B cell (primary cell): Measurements from ENCODE around the gene TMTC4. TPM values are rescaled to one million over a fixed set of nuclear protein-coding genes. Genes with fewer than 3 reads are reported as not detected.

ENCODE experiments used
- ATAC-seq: fragments of 200-7000 bp; cut with Tn5 transposase; one replicate; pipeline ENCODE4 v1.10.0; 2021; ENCODE audit warnings: low read depth, mild to moderate bottlenecking, moderate number of reproducible peaks, moderate library complexity
- CTCF ChIA-PET: fragments of 350-600 bp; sonication (Branson Sonifier 250); formaldehyde crosslinking; loops from one replicate; lab custom pipeline; 2021; ENCODE audit warnings: antibody characterized with exemption, inconsistent platforms; lab: Charles Lee
- POLR2A ChIA-PET: fragments of 350-600 bp; sonication (Branson Sonifier 250); formaldehyde crosslinking; loops from one replicate; lab custom pipeline; 2021; ENCODE audit warnings: antibody characterized with exemption; lab: Charles Lee
- DNase-seq: peaks from one replicate; pipeline ENCODE4 v3.0.0; 2013
- H2AFZ ChIP-seq: 2 replicates; pipeline ENCODE4 v1.6.1; 2012; ENCODE audit warnings: mild to moderate bottlenecking, low read depth, low read length; ENCODE audit not compliant: insufficient read depth, poor library complexity, severe bottlenecking
- H3K27ac ChIP-seq, 2 donors: 1 replicate in 1 of 2; 2 replicates in 1 of 2; pipeline ENCODE4 v1.5.1; 2012 to 2013; ENCODE audit warnings: low read length in 2 of 2, mild to moderate bottlenecking in 2 of 2, moderate library complexity in 1 of 2
- H3K27me3 ChIP-seq, 4 experiments: fragments of 200-600 bp in 1 of 4; sonication (generic) in 1 of 4; replicated peaks in 1 of 4; 1 replicate in 2 of 4; 2 replicates in 2 of 4; pipeline versions ENCODE4 v1.6.1 to v1.7.0; 2013 to 2016; ENCODE audit warnings: low read length in 3 of 4, mild to moderate bottlenecking in 2 of 4, mixed read lengths in 1 of 4, moderate library complexity in 1 of 4; ENCODE audit not compliant: insufficient read depth in 4 of 4, control insufficient read depth in 3 of 4; ENCODE audit errors: control extremely low read depth in 1 of 4
- H3K36me3 ChIP-seq, 2 experiments: replicated peaks in 1 of 2; 1 replicate in 1 of 2; 2 replicates in 1 of 2; pipeline versions ENCODE4 v1.6.1 to v1.7.1; 2013; ENCODE audit warnings: low read length in 1 of 2; ENCODE audit not compliant: insufficient read depth in 2 of 2, control insufficient read depth in 1 of 2; ENCODE audit errors: control extremely low read depth in 1 of 2, extremely low read depth in 1 of 2
- H3K4me1 ChIP-seq, 2 donors: fragments of 200-600 bp in 1 of 2; sonication (generic) in 1 of 2; 1 replicate in 1 of 2; 2 replicates in 1 of 2; pipeline versions ENCODE4 v1.5.1 to v1.6.1; 2013 to 2017; ENCODE audit warnings: low read length in 2 of 2; ENCODE audit not compliant: control insufficient read depth in 2 of 2, insufficient read depth in 2 of 2
- H3K4me2 ChIP-seq: replicated peaks from 2 replicates; pipeline ENCODE3; 2012; ENCODE audit warnings: mild to moderate bottlenecking, low read depth, low read length; ENCODE audit not compliant: poor library complexity, severe bottlenecking
- H3K4me3 ChIP-seq, 5 experiments: fragments of 200-600 bp in 1 of 5; sonication (generic) in 1 of 5; 1 replicate in 3 of 5; 2 replicates in 2 of 5; pipeline versions ENCODE4 v1.5.1 to v1.7.0; 2011 to 2016; ENCODE audit warnings: low read length in 4 of 5, mild to moderate bottlenecking in 4 of 5, low read depth in 2 of 5, control low read depth in 1 of 5, moderate library complexity in 1 of 5; ENCODE audit not compliant: insufficient read depth in 1 of 5; ENCODE audit errors: control extremely low read depth in 1 of 5, extremely low read depth in 1 of 5
- H3K79me2 ChIP-seq: fragments of 200-600 bp; sonication (generic); one replicate; pipeline ENCODE4 v1.6.0; 2016; ENCODE audit warnings: low read length; ENCODE audit not compliant: control insufficient read depth, insufficient read depth
- H3K9ac ChIP-seq: fragments of 200-600 bp; sonication (generic); 2 replicates; pipeline ENCODE4 v1.6.1; 2017; ENCODE audit warnings: mild to moderate bottlenecking, low read length, moderate library complexity
- H3K9me3 ChIP-seq, 3 donors: one replicate each; pipeline versions ENCODE4 v1.6.1 to v1.7.1; 2013; ENCODE audit warnings: low read length in 2 of 3; ENCODE audit not compliant: control insufficient read depth in 2 of 3, insufficient read depth in 1 of 3; ENCODE audit errors: control extremely low read depth in 1 of 3
- H4K20me1 ChIP-seq: 2 replicates; pipeline ENCODE4 v1.6.0; 2012; ENCODE audit warnings: mild to moderate bottlenecking, low read length; ENCODE audit not compliant: insufficient read depth, control insufficient read depth, poor library complexity, severe bottlenecking
- H3K27ac Mint-ChIP-seq: one replicate; pipeline ENCODE4 v1.8.0; 2021; ENCODE audit warnings: mixed read lengths
- H3K27me3 Mint-ChIP-seq: one replicate; pipeline ENCODE4 v1.8.0; 2021; ENCODE audit warnings: mixed read lengths
- H3K4me1 Mint-ChIP-seq: one replicate; pipeline ENCODE4 v1.8.0; 2021; ENCODE audit warnings: mixed read lengths
- H3K4me3 Mint-ChIP-seq: one replicate; pipeline ENCODE4 v1.8.0; 2021; ENCODE audit warnings: mixed read lengths
- H3K9me3 Mint-ChIP-seq: one replicate; pipeline ENCODE4 v1.8.0; 2022; ENCODE audit warnings: mixed read lengths; ENCODE audit not compliant: insufficient read depth
- EZH2 ChIP-seq: IDR thresholded peaks from 2 replicates; pipeline ENCODE4 v1.6.1; 2012; ENCODE audit warnings: borderline replicate concordance, low read depth, mild to moderate bottlenecking, moderate library complexity, low read length; ENCODE audit not compliant: insufficient read depth, poor library complexity, severe bottlenecking
- WGBS: methylation state at CpG from one replicate; pipeline ENCODE4 v1.1.5; 2013; ENCODE audit warnings: missing lambda C conversion rate; ENCODE audit not compliant: insufficient coverage; 5-methylcytosine and 5-hydroxymethylcytosine counted together
- intact Hi-C: fragments of 100-400 bp; cut with micrococcal nuclease; formaldehyde crosslinking; loops from one replicate; pipeline ENCODE4 v1.10.0; 2022
- polyA plus RNA-seq: library from polyadenylated mRNA; depleted of rRNA; stranded (reverse); fragments of >200 nt; gene quantifications from 2 replicates; pipeline ENCODE4 v1.2.3, GENCODE V29; 2012
- total RNA-seq, 2 donors: library from RNA; stranded (reverse); fragments of 120-200 nt in 1 of 2; gene quantifications; 1 replicate in 1 of 2; 2 replicates in 1 of 2; pipeline versions ENCODE4 v1.2.3 to v1.2.4, GENCODE V29; 2013 to 2022
- TF ChIP-seq, protein P1 (sequence below): fragments of 200-600 bp; IDR thresholded peaks from one replicate; pipeline ENCODE4 v1.8.0; 2022; ENCODE audit warnings: antibody characterized with exemption, mild to moderate bottlenecking

Gene TMTC4
- total and polyA plus RNA-seq, 2 donors (not counting 1 experiment from before 2014, with no cell fraction given) = 7.9 to 17.8 TPM

DNA sequence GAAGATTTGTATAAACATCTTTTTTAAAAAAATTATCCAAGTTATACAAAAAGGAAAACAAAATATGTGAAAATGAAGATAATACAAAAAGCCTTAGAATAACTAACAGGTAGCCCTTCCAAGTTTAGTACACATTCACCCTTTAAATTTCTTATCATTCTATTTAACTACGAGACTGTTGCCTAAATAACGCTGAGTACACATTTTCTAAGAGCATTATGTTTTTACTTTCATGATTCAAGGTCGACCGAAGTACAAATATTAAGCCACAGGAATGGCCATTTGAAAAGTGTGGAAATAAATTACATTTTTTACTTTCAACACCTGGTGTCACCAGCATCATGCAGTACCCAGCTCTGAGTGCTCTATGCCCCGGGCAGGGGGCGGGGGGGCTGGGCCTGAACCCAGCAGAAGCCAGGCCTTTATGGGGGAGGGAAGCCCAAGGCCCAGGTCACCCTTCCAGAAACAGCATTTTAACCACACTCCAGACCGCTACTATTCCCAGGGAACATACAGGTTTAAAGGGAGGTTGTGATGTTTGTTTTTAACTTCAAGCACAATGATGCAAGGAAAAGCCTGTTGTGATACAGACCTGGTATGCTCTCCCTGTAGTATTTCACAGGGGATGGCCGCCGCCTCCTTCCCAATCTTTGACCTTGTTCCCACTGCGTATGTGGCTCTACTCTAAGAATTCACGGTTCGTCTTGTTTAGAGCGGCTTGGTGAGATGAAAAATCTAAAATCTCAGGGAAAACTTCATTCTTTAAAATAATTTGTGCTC lies 110.0 kb downstream of the TMTC4 start:
- POLR2A ChIA-PET = no interaction called here

DNA sequence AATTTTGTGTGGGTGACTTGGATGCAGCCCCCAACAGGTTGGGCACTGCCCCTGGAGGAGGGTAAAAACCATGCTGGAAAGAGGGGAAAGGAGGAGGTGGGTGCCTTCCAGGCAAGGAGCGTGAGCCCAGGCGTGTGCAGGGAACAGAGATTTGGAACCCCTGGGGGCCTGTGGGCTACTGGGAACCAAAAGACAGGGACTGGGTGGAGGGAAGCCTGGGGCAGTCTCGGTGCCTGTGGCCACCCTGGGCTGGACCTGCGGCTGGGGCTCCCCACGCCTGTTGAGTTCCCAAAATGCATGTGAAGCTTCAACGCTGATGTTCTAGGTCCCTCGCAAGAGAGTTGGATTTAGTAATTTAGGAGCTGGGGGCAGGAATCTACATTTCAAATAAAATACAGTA lies 110.8 kb downstream of the TMTC4 start:
- no peaks in the 10 kb centered on the region for H3K9me3 Mint-ChIP-seq

More for the DNA sequence above, 110.0 kb downstream of the TMTC4 start:
- no peaks in the 10 kb centered on the region for H3K27me3 ChIP-seq
- H3K4me1 ChIP-seq = no peaks in the 10 kb centered on the region
- TF ChIP-seq EZH2 = no peak
- TF ChIP-seq, protein P1, sequence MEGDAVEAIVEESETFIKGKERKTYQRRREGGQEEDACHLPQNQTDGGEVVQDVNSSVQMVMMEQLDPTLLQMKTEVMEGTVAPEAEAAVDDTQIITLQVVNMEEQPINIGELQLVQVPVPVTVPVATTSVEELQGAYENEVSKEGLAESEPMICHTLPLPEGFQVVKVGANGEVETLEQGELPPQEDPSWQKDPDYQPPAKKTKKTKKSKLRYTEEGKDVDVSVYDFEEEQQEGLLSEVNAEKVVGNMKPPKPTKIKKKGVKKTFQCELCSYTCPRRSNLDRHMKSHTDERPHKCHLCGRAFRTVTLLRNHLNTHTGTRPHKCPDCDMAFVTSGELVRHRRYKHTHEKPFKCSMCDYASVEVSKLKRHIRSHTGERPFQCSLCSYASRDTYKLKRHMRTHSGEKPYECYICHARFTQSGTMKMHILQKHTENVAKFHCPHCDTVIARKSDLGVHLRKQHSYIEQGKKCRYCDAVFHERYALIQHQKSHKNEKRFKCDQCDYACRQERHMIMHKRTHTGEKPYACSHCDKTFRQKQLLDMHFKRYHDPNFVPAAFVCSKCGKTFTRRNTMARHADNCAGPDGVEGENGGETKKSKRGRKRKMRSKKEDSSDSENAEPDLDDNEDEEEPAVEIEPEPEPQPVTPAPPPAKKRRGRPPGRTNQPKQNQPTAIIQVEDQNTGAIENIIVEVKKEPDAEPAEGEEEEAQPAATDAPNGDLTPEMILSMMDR = no peak
- H3K36me3 ChIP-seq = no peaks in the 10 kb centered on the region
- H3K27me3 Mint-ChIP-seq = no peaks in the 10 kb centered on the region
- H3K27ac Mint-ChIP-seq = no peak overlapping the region
- no peak overlapping the region for H3K4me3 ChIP-seq
- DNase-seq = no peak
- no peaks in the 10 kb centered on the region for H3K4me1 Mint-ChIP-seq
- CTCF ChIA-PET = interaction anchor here (1.2 kb wide), 1 partner anchor 8 kb away, joined by 5 read pairs; no protein-coding TSS in a partner anchor
- H3K9ac ChIP-seq = no peak overlapping the region
- H4K20me1 ChIP-seq = no peaks in the 10 kb centered on the region
- H3K4me2 ChIP-seq = no peak overlapping the region
- WGBS = 95% methylated on average over 4 of the region's 13 CpGs
- H3K4me3 Mint-ChIP-seq = no peak overlapping the region
- H3K79me2 ChIP-seq = no peaks in the 10 kb centered on the region
- intact Hi-C loops = no loop called here
- H3K27ac ChIP-seq = no peak overlapping the region
- peaks cover 0 to 10% (median 0%) of the 10 kb centered on the region in 3 donors for H3K9me3 ChIP-seq
- no peak overlapping the region for H2AFZ ChIP-seq
- no peak for ATAC-seq
- no peaks in the 10 kb centered on the region for H3K9me3 Mint-ChIP-seq

More for the DNA sequence above, 110.8 kb downstream of the TMTC4 start:
- intact Hi-C loops = no loop called here
- H3K4me3 ChIP-seq = no peak overlapping the region
- Mint-ChIP-seq H3K4me3 (no peak overlapping the region), H3K27me3 (no peaks in the 10 kb centered on the region), H3K4me1 (no peaks in the 10 kb centered on the region), H3K27ac (no peak overlapping the region)
- H3K27ac ChIP-seq = no peak overlapping the region
- DNase-seq (no peak), ATAC-seq (no peak)
- H3K79me2 ChIP-seq = no peaks in the 10 kb centered on the region
- no peak overlapping the region for H3K9ac ChIP-seq
- WGBS = 92% methylated on average over 4 of the region's 7 CpGs
- ChIA-PET CTCF (interaction anchor here (1.2 kb wide), 1 partner anchor 9 kb away, joined by 5 read pairs; no protein-coding TSS in a partner anchor), POLR2A (no interaction called here)
- no peak overlapping the region for H3K4me2 ChIP-seq
- no peaks in the 10 kb centered on the region for H3K27me3 ChIP-seq
- H3K36me3 ChIP-seq = no peaks in the 10 kb centered on the region
- H3K9me3 ChIP-seq = peaks cover 0 to 10% (median 0%) of the 10 kb centered on the region in 3 donors
- H3K4me1 ChIP-seq = no peaks in the 10 kb centered on the region
- H4K20me1 ChIP-seq = no peaks in the 10 kb centered on the region
- no peak overlapping the region for H2AFZ ChIP-seq
- no peak for TF ChIP-seq EZH2
- TF ChIP-seq, protein P1 = no peak
